ENCODE measurements around the gene ITPK1.

ITPK1 gene

GRCh38 chr14:93040443-93040842 is 75.3 kb downstream of the ITPK1 start:
- DNase-seq, result no peak

DNA sequence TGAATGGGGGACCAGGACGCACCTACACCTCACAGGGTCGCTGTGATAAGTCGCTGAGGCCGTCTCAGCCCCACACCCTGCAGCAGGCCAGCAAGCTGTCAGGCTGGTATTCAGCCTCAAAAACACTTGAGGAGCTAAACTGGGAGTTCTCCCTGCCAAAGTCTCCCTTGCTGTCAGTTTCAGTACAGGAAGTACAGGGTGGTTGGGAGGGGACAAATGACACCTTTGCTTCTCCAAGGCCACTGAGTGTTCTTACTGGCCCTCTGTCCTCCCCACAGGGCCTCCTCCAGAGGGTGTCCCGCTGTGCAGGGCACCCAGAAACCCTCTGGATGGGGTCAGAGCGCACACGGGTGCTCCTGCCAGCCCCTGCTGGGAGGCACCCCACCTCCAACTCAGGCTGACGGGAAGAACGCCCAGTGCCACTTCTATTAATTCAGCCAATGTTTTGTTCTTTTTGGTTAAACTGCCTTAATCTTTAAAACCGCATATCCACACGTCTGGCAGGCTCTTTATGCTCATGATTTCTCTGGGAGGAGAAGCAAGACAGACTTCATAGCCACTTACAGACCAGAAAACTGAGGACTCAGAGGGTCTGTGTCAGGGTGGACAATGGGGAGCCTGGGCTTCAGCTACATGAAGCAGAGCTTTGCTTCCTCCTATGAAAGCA is 75.9 kb downstream of the ITPK1 start:
- DNase-seq, result no peak

DNA sequence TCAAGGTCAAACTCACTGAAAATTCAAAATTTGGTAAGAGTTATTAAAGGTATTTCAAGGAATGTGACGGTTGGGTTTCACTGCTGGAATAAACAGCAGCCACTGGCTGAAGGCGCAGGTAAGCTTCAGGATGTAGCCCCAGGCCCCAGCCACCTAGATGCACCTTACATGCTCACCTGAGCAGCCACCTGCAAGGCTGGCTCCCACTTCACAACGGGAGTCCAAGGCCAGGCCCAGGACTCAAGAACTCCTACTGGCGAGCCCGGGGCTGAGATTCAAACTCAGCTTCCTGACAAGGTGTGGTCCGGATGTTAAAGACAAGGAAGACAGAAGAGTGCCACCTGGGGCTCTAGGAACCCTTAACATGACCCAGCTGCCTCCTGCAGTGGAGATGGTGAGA is 78.4 kb downstream of the ITPK1 start:
- no peak for DNase-seq

- no peak for DNase-seq
These were observed 78.9 kb downstream of the ITPK1 start for GRCh38 chr14:93036652-93037345.

DNA sequence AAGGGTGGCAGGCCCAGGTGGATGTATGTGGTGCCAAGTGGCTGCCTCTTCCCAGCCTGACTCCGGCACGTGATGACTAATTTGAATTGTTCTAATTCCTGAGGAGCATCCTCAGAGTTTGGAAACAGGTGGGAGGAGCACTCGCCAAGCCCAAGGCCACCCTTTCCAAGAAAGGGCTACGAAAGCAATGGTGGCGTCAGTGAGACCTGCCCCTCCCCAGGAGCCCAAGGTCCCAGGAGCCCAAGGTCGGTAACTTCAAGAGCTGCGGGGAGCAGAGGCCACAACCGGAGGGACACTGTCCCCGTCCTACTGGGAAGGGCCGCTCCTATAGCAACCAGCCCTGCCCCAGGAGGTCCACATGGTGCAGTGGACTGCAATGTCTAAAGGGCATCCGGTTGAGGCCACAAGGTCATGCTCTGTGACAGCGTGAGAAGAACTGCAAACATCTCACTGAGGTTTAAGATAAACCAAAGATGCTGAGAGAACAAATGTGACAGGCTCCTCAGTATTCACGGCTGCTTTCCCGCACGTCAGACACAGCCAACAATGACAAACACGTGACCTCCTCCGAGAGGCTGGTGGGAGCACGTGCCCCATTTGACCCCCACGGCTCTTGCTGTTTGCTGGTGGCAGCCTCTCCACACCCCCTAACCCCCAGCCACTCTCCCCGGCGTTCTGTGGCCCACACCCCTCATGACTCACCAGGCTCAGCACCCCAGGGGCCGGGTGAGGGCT is 79.6 kb downstream of the ITPK1 start:
- DNase-seq, result peak; percentile 71

GRCh38 chr14:93035585-93035916 is 80.2 kb downstream of the ITPK1 start:
- no peak for DNase-seq

GRCh38 chr14:93034671-93034994 is 81.1 kb downstream of the ITPK1 start:
- DNase-seq, result no peak

DNA sequence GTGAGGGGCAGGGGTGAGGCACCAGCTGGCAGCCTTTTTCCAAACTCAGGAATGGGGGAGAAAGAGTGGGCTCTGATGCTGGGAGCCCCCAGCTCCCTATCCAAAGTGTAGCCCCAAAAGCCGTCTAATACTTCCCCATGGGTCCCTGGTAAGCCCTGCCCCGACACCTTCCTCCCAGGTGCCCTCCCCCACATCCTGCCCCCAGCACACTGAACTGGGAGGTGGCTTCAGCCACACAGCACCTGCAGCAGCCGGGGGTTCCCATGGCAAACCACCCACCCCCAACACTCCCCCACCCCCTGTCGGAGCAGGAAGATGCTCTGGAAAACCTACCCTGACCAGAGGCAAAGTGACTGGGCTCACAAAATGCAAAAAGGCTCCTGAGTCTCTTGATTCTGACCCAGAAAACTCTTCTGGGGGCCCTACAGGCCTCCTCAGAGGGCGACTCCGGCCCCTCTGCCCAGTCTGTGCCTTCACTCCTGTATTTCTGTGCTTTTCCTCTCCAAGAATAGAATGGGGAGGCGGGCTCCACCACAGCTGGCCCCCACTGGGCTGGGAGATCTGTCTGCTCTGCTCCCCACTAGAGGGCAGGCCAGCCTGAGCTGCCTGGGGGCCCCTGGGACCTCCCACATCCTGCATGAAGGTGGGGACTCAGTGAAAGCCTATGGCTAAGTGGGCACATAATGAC is 81.6 kb downstream of the ITPK1 start:
- DNase-seq, result peak; percentile 77

- no peak for DNase-seq
These were observed 82.4 kb downstream of the ITPK1 start for GRCh38 chr14:93033084-93033982.

GRCh38 chr14:93032421-93032936 is 83.2 kb downstream of the ITPK1 start:
- no peak for DNase-seq

DNA sequence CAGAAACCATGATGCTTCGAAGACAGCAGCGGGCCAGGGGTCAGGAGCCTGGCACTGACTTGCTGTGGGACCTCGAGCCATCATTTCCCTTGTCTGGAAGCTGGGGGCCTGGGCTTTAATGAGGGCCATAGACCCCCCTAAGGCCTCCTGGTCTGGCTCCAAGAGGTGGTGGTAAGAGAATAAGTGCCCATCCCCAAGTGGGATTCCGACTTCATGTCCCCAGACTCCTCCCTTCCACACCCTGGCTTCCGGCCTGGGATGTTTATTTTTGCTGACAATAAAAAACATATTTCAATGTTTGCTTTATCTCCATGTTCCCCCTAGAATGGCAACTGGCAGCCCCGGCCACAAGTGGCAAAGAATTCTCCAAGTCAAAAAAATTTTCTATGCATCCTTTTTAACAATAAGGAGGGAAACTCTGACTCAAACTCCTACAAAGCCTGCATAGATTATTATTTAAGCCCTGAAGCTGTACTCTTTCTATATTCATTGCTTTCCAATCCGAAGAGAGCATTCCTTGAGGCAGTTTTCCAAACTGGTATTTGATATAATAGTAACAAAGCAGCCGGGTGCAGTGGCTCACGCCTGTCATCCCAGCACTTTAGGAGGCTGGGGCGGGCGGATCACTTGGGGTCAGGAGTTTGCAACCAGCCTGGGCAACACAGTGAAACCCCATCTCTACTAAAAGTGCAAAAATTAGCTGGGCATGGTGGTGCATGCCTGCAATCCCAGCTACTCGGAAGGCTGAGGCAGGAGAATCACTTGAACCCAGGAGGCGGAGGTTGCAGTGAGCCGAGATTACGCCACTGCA is 84.0 kb downstream of the ITPK1 start:
- no peak for DNase-seq

GRCh38 chr14:93030761-93031160 is 85.0 kb downstream of the ITPK1 start:
- no peak for DNase-seq

- no peak for DNase-seq
These were observed 85.7 kb downstream of the ITPK1 start for GRCh38 chr14:93029911-93030508.

DNA sequence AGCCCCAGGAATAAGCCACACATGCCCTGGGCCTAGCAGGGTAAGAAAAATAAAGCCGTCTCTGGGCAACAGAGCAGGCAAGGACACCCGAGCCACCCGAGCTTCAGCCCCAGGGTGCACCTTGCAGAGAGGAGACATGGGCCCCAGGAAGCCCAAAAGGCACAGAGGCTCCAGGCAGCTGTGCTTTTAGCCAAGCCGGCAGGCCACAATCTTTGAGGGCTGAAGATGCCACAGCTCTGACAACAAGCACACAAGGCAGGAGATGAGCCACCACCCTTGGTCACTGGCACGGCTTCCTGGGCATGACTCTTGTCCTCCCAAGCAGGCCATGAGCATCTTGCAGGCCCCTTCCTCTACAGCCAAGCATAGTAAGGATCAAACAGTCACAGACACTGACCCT is 86.3 kb downstream of the ITPK1 start:
- no peak for DNase-seq

DNA sequence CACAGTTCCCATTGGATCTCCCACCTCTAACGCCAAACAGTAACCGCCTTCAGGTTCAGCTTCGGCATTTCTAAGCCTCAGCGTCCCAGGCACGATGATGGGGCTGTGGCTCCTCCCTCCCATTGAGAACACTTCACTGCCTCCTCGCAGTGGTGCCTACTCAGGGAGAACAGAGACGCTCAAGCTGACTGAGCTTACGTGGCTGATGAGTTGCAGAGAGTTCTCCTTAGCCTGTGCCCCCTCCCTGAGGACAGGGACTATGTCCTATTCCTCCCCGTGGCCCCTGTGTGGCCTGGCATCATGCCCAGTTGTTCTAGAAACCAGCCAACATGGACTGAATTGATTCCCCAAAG is 87.0 kb downstream of the ITPK1 start:
- DNase-seq, result no peak

DNA sequence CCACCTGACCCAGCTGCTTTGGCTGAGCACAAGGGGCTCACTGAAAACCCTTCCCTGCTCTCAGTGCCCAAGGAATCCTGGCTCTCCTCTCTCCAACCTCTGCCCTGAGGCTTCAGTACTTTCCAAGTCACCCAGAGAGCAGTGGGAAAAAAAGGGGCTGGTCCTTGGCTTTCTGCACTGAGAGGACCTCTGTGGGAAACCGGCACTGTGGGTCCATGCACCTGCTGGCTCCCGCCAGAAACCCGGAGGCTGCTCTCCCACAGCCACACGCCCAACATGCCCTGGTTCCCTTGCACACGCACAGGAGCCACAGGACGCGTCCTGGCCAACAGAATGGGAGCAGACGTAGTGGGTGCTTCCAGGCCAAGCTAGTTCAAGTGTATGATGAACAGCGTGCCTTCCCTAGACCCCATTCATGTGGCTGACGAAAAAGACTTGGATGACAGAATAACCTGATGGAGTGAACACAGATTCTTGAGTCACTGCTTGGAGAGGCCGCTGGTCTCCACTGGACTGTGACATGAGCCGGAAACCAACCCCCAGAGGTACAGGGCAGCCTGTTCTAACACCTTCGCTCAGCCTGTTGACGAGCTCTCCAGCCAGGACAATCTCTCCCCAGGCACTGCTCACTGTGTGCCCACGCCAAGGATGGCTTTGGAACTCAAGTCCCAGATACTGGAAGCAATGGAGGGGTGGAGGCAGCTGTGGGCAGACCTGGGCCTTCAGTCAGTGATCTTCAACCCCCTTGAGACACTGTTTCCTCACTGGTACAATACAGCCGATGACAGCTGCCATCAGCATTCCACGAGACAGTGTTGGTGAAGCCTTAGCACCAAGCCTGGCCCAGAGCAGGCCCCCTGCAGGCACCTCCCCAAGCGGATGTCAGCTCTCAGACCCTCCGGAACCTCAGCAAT is 87.7 kb downstream of the ITPK1 start:
- DNase-seq, result no peak

DNA sequence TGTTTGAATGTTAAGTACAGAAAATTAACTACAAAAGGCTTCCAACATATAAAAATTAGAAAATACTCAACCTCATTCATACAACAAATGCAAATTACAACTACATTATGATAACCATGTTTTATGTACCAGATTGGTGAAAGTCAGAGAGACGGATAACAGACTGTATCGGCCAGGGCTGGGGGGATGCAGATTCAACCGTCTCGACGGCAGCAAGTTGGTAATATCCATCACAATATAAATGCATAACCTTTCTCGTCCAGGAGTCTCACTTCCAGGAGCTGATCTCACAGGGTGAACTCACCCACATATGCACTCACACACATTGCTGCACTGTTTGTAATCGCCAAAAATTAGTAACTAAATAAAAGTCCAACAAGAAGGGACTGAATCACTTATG is 89.4 kb downstream of the ITPK1 start:
- no peak for DNase-seq

- no peak for DNase-seq
These were observed 90.7 kb downstream of the ITPK1 start for GRCh38 chr14:93025055-93025454.

DNA sequence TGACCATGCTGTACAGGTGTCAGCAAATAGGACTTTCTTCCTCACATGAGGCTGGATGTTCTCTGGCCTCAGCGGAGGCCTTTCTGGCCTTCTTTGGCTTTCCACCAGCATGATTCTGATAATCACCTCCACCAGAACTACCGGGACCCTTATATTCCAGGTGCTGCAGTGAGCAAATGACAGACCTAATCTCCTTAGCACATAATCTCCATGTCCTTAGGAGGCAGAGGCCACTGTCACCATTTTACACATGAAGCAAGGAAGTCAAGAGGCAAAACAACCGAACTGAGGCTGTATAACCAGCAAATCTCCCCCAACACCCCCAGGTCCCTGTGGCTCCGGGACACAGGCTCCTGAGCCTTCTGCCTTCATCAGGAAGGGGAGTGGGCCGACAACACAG is 91.2 kb downstream of the ITPK1 start:
- DNase-seq, result no peak

DNA sequence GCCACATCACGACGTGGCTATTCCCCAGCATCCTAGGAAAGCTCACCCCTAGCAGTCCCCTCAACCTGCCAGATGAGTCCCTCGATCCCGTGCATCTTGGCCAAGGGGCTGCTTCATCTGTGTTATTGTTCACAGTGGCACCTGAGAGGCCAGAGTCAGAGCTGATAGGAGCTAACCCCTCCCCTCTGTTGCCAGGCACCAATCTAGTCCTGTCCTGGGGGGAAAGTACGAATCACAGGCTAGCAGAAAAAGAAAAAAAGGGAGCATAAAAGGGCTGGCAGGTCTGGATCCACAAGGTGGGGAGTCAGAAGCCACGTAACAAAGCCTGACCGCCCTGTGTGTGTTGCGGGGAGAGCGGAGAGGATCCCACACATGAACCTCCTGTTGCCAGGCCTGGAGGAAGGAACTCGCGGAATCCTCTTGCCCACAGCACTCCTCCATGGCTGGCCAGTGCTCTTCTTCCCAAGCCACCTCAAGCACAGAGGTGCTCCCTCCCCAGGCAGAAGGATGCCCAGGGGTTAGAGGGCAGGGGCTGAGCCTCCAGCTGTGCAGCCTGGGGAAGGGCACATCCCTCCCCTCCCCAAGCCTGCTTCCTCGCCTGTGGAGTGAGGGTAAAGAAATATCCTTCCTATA is 91.8 kb downstream of the ITPK1 start:
- no peak for DNase-seq
